ENCODE results near the gene GPC5.

Gene GPC5

DNA sequence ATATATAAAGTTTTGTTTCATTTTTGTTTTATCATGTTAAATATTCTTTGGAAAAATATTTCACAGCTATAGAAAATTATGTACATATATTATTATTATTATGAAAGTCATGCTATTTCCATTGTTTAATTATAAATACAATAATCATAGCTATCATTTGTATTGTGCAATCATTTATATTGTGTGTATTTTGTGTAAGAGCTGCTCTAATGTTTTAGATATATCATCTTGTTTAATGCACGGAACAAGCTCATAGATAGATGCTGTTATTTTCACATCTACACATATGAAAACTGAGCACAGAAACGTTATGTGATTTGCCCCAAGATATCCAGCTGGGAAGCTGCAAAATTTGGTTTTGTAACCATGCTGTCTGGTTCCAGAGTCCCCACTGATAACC is 111.6 kb downstream of the GPC5 start:
- Histone ChIP-seq H3K27me3 (ENCODE audit: control insufficient read depth, insufficient read depth, low read length) (no peaks in the 10 kb centered on the region), H3K9ac (ENCODE audit: low read length) (no peak overlapping the region), H3K9me3 (ENCODE audit: control insufficient read depth, insufficient read depth, low read depth, low read length) (no peaks in the 10 kb centered on the region), H3K4me1 (ENCODE audit: control insufficient read depth, insufficient read depth, low read length) (no peaks in the 10 kb centered on the region), H3K27ac (ENCODE audit: low read depth, low read length) (no peak overlapping the region), H3K4me3 (ENCODE audit: low read depth, low read length) (no peak overlapping the region), H3K36me3 (ENCODE audit: control insufficient read depth, insufficient read depth, low read length) (no peaks in the 10 kb centered on the region)

DNA sequence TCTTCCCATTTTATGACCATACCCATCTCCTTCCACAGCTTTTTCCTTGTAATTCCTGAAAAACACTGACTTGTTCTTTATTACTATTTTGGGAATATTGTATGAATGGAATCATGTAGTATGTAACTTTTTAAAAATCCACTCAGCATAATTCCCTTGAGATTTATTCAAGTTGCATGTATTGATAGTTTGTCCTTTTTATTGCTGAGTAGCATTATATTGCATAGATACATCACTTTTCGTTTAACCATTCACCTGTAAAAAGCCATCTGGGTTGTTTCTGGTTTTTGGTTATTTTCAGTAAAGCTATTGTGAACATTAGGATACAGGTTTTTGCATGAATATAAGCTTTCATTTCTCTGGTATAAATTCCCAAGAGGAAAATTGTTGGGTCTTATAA is 115.4 kb downstream of the GPC5 start:
- Histone ChIP-seq H3K27me3 (ENCODE audit: control insufficient read depth, insufficient read depth, low read length) (no peaks in the 10 kb centered on the region), H3K27ac (ENCODE audit: low read depth, low read length) (no peak overlapping the region), H3K36me3 (ENCODE audit: control insufficient read depth, insufficient read depth, low read length) (no peaks in the 10 kb centered on the region), H3K4me3 (ENCODE audit: low read depth, low read length) (no peak overlapping the region), H3K4me1 (ENCODE audit: control insufficient read depth, insufficient read depth, low read length) (no peaks in the 10 kb centered on the region), H3K9me3 (ENCODE audit: control insufficient read depth, insufficient read depth, low read depth, low read length) (peaks cover 4% of the 10 kb centered on the region), H3K9ac (ENCODE audit: low read length) (no peak overlapping the region)

DNA sequence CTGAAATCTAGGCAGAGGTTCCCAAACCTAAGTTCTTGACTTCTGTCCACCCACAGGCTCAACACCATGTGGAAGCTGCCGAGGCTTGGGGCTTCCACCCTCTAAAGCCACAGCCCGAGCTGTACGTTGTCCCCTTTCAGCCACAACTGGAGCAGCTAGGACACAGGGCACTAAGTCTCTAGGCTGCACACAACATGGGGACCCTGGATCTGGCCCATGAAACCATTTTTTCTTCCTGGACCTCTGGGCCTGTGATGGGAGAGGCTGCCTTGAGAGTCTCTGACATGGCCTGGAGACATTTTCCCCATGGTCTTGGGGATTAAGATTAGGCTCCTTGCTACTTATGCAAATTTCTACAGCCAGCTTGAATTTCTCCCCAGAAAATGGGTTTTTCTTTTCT is 118.4 kb downstream of the GPC5 start:
- no peak overlapping the region for H3K27ac ChIP-seq (ENCODE audit: low read depth, low read length)
- no peak overlapping the region for H3K4me3 ChIP-seq (ENCODE audit: low read depth, low read length)
- H3K36me3 ChIP-seq (ENCODE audit: control insufficient read depth, insufficient read depth, low read length): no peaks in the 10 kb centered on the region
- H3K9me3 ChIP-seq (ENCODE audit: control insufficient read depth, insufficient read depth, low read depth, low read length): peaks cover 4% of the 10 kb centered on the region
- no peaks in the 10 kb centered on the region for H3K27me3 ChIP-seq (ENCODE audit: control insufficient read depth, insufficient read depth, low read length)
- no peaks in the 10 kb centered on the region; the same call in 1 of the 2 replicates for H3K4me1 ChIP-seq (ENCODE audit: control insufficient read depth, insufficient read depth, low read length)
- no peak overlapping the region for H3K9ac ChIP-seq (ENCODE audit: low read length)

DNA sequence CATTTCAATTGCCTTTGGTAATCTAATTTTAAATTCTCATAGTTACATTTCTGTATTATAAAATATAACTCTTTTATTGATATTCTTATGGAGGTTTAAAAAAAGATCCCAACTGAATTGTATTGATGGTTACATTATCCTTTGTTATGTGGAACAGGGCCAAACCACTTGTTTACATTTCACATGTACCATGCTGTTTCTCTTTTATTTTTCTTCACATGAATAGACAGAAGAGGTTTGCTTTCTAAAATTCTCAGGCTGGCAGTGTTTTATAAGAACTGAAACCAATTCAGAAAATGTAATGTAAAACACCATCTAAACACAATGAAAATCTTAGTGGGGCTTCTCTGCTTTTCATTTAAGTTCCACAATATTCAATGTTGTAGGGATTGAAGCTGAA is 122.5 kb downstream of the GPC5 start:
- no peak overlapping the region for H3K4me3 ChIP-seq (ENCODE audit: low read depth, low read length)
- no peak overlapping the region for H3K9ac ChIP-seq (ENCODE audit: low read length)
- no peaks in the 10 kb centered on the region for H3K36me3 ChIP-seq (ENCODE audit: control insufficient read depth, insufficient read depth, low read length)
- H3K4me1 ChIP-seq (ENCODE audit: control insufficient read depth, insufficient read depth, low read length): no peaks in the 10 kb centered on the region; the same call in 1 of the 2 replicates
- peaks cover 4% of the 10 kb centered on the region for H3K9me3 ChIP-seq (ENCODE audit: control insufficient read depth, insufficient read depth, low read depth, low read length)
- no peak overlapping the region for H3K27ac ChIP-seq (ENCODE audit: low read depth, low read length)
- H3K27me3 ChIP-seq (ENCODE audit: control insufficient read depth, insufficient read depth, low read length): no peaks in the 10 kb centered on the region

DNA sequence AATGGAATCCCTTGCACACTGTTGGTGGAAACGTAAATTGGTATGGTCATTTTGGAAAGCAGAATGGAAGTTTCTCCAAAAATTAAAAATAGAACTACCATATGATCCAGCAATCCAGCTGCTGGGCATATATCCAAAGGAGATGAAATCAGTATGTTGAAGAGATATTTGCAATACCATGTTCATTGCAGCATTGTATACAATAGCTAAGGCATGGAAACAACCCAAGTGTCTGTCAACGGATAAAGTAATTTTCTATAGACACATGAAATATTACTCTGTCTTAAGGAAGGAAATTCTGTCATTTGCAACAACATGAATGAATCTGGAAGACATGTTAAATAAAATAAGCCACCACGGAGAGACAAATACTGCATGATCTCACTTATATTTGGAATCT is 124.7 kb downstream of the GPC5 start:
- H3K36me3 ChIP-seq (ENCODE audit: control insufficient read depth, insufficient read depth, low read length): no peaks in the 10 kb centered on the region
- peaks cover 11% of the 10 kb centered on the region; the same call in 1 of the 2 replicates for H3K9me3 ChIP-seq (ENCODE audit: control insufficient read depth, insufficient read depth, low read depth, low read length)
- H3K27me3 ChIP-seq (ENCODE audit: control insufficient read depth, insufficient read depth, low read length): no peaks in the 10 kb centered on the region
- no peak overlapping the region for H3K4me3 ChIP-seq (ENCODE audit: low read depth, low read length)
- no peak overlapping the region for H3K9ac ChIP-seq (ENCODE audit: low read length)
- H3K27ac ChIP-seq (ENCODE audit: low read depth, low read length): no peak overlapping the region
- no peaks in the 10 kb centered on the region; the same call in 1 of the 2 replicates for H3K4me1 ChIP-seq (ENCODE audit: control insufficient read depth, insufficient read depth, low read length)

DNA sequence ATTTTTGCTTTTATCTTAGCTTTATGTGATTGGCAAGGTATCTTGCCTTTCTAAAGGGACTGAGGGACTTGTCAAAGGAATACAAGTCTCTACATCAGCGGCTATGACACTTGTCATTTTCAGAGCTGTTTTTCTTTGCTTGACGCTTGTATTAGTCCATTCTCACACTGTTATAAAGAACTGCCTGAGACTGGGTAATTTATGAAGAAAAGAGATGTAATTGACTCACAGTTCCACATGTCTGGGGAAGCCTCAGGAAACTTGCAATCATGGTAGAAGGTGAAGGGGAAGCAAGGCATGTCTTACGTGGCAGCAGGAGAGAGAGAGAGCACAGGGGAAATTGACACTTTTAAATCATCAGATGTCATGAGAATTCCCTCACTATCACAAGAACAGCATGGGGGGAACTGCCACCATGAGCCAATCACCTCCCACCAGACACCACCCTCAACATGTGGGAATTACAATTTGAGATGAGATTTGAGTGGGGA is 128.2 kb downstream of the GPC5 start:
- Histone ChIP-seq H3K27ac (ENCODE audit: low read depth, low read length) (no peak overlapping the region), H3K36me3 (ENCODE audit: control insufficient read depth, insufficient read depth, low read length) (no peaks in the 10 kb centered on the region), H3K27me3 (ENCODE audit: control insufficient read depth, insufficient read depth, low read length) (no peaks in the 10 kb centered on the region), H3K4me3 (ENCODE audit: low read depth, low read length) (no peak overlapping the region), H3K9ac (ENCODE audit: low read length) (no peak overlapping the region), H3K9me3 (ENCODE audit: control insufficient read depth, insufficient read depth, low read depth, low read length) (peaks cover 11% of the 10 kb centered on the region; the same call in 1 of the 2 replicates), H3K4me1 (ENCODE audit: control insufficient read depth, insufficient read depth, low read length) (no peaks in the 10 kb centered on the region)

DNA sequence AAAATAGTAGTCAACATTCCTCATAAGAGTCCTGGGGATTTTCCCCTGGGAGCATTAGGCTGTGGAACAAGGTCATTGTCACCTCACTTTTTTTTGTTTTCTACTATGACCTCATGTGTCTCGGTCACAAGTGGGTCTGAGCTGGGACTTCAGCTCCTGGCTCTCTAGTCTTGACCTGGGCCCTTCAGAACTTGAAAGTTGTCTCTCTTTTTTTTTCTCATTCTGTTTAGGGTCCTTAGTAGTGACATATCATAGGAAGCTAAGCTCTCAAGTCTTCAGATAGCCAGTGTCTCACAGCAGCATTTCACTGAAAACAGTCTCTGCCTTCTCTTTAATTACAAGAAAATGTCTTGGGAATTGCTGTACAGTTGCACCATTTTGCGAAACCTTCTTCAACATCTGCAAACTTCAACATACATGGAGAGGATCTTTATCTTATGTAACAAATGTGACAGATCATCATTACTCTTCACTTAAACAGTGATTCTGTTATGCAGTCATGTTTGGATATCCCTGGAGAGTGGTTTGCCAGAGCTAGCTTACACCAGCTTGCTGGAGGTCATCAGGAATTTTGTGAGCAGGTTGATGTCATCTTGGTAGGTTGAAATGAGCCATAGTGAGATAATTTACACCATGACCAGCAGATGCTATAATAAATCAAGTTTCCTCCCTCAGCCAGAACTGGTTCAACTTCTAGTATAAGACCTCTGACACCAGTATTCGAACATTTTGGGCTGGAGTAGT is 131.5 kb downstream of the GPC5 start:
- Histone ChIP-seq H3K4me3 (ENCODE audit: low read depth, low read length) (no peak overlapping the region), H3K9me3 (ENCODE audit: control insufficient read depth, insufficient read depth, low read depth, low read length) (peaks cover 11% of the 10 kb centered on the region; the same call in 1 of the 2 replicates), H3K4me1 (ENCODE audit: control insufficient read depth, insufficient read depth, low read length) (no peaks in the 10 kb centered on the region), H3K9ac (ENCODE audit: low read length) (no peak overlapping the region), H3K36me3 (ENCODE audit: control insufficient read depth, insufficient read depth, low read length) (no peaks in the 10 kb centered on the region), H3K27ac (ENCODE audit: low read depth, low read length) (no peak overlapping the region), H3K27me3 (ENCODE audit: control insufficient read depth, insufficient read depth, low read length) (no peaks in the 10 kb centered on the region)

DNA sequence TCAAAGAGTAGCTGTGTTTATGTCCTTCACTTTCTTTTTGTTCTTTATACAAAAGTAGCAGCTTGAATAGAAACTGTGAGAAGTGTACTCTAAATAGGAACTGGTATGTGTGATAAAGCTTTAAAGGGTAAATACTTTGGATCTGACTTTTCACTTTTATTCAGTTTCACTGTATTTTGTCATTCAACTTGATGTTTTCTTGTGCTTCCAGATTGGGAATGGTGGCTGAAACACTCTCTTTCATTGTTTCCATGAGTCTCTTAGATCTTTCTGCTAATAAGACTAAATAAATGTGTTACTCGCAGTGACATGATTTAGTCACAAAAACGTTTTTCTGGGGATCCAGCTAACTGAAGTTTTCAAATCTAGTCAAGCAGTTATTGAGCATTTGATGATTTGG is 133.2 kb downstream of the GPC5 start:
- Histone ChIP-seq H3K4me3 (ENCODE audit: low read depth, low read length) (no peak overlapping the region), H3K36me3 (ENCODE audit: control insufficient read depth, insufficient read depth, low read length) (no peaks in the 10 kb centered on the region), H3K9me3 (ENCODE audit: control insufficient read depth, insufficient read depth, low read depth, low read length) (peaks cover 11% of the 10 kb centered on the region; the same call in 1 of the 2 replicates), H3K4me1 (ENCODE audit: control insufficient read depth, insufficient read depth, low read length) (no peaks in the 10 kb centered on the region), H3K9ac (ENCODE audit: low read length) (no peak overlapping the region), H3K27ac (ENCODE audit: low read depth, low read length) (no peak overlapping the region), H3K27me3 (ENCODE audit: control insufficient read depth, insufficient read depth, low read length) (no peaks in the 10 kb centered on the region)

DNA sequence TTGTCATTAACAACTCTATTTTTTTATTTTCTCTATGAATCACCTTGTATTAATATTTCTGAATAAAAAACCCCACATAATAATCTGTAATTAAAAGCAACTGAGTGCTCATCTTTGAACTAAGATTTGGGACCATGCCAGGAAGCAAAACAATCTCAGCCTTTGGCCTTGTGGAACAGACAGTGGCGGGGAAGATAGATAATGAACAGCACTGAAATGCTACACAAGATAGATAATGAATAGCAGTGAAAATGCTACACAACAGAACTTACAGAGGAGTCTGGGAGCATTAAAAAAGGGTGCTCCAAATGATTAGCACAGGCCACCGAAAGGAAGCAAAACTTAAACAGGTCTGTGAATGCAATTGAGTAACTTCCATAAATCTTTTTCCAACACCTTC is 134.9 kb downstream of the GPC5 start:
- Histone ChIP-seq H3K27ac (ENCODE audit: low read depth, low read length) (no peak overlapping the region), H3K9me3 (ENCODE audit: control insufficient read depth, insufficient read depth, low read depth, low read length) (no peaks in the 10 kb centered on the region), H3K4me3 (ENCODE audit: low read depth, low read length) (no peak overlapping the region), H3K4me1 (ENCODE audit: control insufficient read depth, insufficient read depth, low read length) (no peaks in the 10 kb centered on the region), H3K36me3 (ENCODE audit: control insufficient read depth, insufficient read depth, low read length) (no peaks in the 10 kb centered on the region), H3K27me3 (ENCODE audit: control insufficient read depth, insufficient read depth, low read length) (no peaks in the 10 kb centered on the region), H3K9ac (ENCODE audit: low read length) (no peak overlapping the region)

DNA sequence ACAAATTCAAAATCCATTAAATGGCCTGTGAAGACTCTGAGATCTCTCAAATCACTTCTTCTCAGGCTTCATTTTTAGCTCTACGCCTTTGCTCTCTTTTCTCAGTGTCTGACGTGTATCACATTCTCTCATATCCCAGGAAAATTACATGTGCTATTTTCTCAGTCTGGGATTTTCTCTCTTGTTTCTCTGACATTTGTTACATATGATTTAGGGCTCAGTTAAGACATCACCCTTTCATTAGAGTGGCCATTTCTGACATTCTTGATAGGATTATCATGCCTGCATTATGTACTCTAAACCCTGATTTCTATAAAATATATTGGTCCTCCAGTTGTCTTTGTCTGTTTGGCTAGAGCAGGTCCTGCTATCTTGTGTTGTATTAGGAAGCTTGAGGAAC is 136.6 kb downstream of the GPC5 start:
- Histone ChIP-seq H3K4me3 (ENCODE audit: low read depth, low read length) (no peak overlapping the region), H3K4me1 (ENCODE audit: control insufficient read depth, insufficient read depth, low read length) (no peaks in the 10 kb centered on the region), H3K27me3 (ENCODE audit: control insufficient read depth, insufficient read depth, low read length) (no peaks in the 10 kb centered on the region), H3K27ac (ENCODE audit: low read depth, low read length) (no peak overlapping the region), H3K9ac (ENCODE audit: low read length) (no peak overlapping the region), H3K9me3 (ENCODE audit: control insufficient read depth, insufficient read depth, low read depth, low read length) (no peaks in the 10 kb centered on the region), H3K36me3 (ENCODE audit: control insufficient read depth, insufficient read depth, low read length) (no peaks in the 10 kb centered on the region)

DNA sequence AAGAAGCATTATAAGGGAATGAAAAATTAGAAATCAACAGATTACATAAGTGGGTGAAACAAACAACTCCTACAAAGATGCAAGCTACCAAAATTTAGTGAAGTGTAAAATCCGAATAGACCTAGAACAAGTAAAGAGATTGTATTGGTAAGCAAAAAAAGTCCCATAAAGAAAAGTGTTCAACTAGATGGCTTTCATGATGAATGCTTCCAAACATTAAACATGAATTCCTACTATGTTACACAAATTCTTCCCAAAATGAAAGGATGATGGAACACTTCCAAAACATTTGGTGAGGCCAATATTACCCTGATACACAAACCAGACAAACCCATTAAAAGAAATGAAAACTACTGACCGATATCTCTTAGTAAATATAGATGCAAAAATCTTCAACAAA is 139.0 kb downstream of the GPC5 start:
- H3K4me3 ChIP-seq (ENCODE audit: low read depth, low read length): no peak overlapping the region
- no peaks in the 10 kb centered on the region for H3K27me3 ChIP-seq (ENCODE audit: control insufficient read depth, insufficient read depth, low read length)
- no peak overlapping the region for H3K27ac ChIP-seq (ENCODE audit: low read depth, low read length)
- no peak overlapping the region for H3K9ac ChIP-seq (ENCODE audit: low read length)
- no peaks in the 10 kb centered on the region for H3K36me3 ChIP-seq (ENCODE audit: control insufficient read depth, insufficient read depth, low read length)
- H3K4me1 ChIP-seq (ENCODE audit: control insufficient read depth, insufficient read depth, low read length): no peaks in the 10 kb centered on the region
- H3K9me3 ChIP-seq (ENCODE audit: control insufficient read depth, insufficient read depth, low read depth, low read length): no peaks in the 10 kb centered on the region

All from HUES6 (cell line).